GM23338 (cell line): ENCODE measurements around the gene SCYGR1. TPM values are rescaled to one million over a fixed set of nuclear protein-coding genes. Genes with fewer than 3 reads are reported as not detected.

Source experiments
- ATAC-seq: fragments of 200-7000 bp; cut with Tn5 transposase; 3 replicates; pipeline ENCODE4 v1.9.1; 2020
- DNase-seq: peaks from one replicate; pipeline ENCODE4 v3.0.0-alpha.2; 2015; ENCODE audit warnings: low spot score
- H2AFZ ChIP-seq: fragments of 200-600 bp; sonication (generic); 2 replicates; pipeline ENCODE4 v1.8.0; 2016; ENCODE audit warnings: antibody characterized with exemption, mild to moderate bottlenecking, moderate library complexity
- H3F3A ChIP-seq: fragments of 200-600 bp; sonication (generic); replicated peaks from 2 replicates; pipeline ENCODE4 v1.8.0; 2017; ENCODE audit warnings: antibody characterized with exemption, mixed run types, low read depth
- H3K27ac ChIP-seq: fragments of 200-600 bp; sonication (generic); 2 replicates; pipeline ENCODE4 v1.6.1; 2016; ENCODE audit warnings: low read depth
- H3K27me3 ChIP-seq: fragments of 200-600 bp; sonication (generic); 2 replicates; pipeline ENCODE4 v1.8.0; 2016; ENCODE audit warnings: mild to moderate bottlenecking, mixed run types, moderate library complexity; ENCODE audit not compliant: insufficient read depth
- H3K36me3 ChIP-seq: fragments of 200-600 bp; sonication (generic); 2 replicates; pipeline ENCODE4 v1.8.0; 2016; ENCODE audit warnings: mild to moderate bottlenecking; ENCODE audit not compliant: insufficient read depth
- H3K4me1 ChIP-seq: fragments of 200-600 bp; sonication (generic); 2 replicates; pipeline ENCODE4 v1.8.0; 2016; ENCODE audit warnings: mild to moderate bottlenecking, moderate library complexity; ENCODE audit not compliant: insufficient read depth
- H3K4me2 ChIP-seq: fragments of 200-600 bp; sonication (generic); 2 replicates; pipeline ENCODE4 v1.7.1; 2017; ENCODE audit warnings: mixed run types
- H3K4me3 ChIP-seq: fragments of 200-600 bp; sonication (generic); 2 replicates; pipeline ENCODE4 v1.6.1; 2016; ENCODE audit warnings: mixed run types
- H3K79me2 ChIP-seq: fragments of 200-600 bp; sonication (generic); replicated peaks from 2 replicates; pipeline ENCODE4 v1.8.0; 2017; ENCODE audit warnings: mild to moderate bottlenecking; ENCODE audit not compliant: insufficient read depth
- H3K9me2 ChIP-seq: fragments of 200-600 bp; sonication (generic); 2 replicates; pipeline ENCODE4 v1.8.0; 2017; ENCODE audit not compliant: insufficient read depth
- H4K20me1 ChIP-seq: fragments of 200-600 bp; sonication (generic); replicated peaks from 2 replicates; pipeline ENCODE4 v1.8.0; 2017; ENCODE audit warnings: mild to moderate bottlenecking; ENCODE audit not compliant: insufficient read depth
- H3K27ac Mint-ChIP-seq: 2 replicates; pipeline ENCODE4 v1.8.0; 2020; ENCODE audit warnings: inconsistent platforms, mild to moderate bottlenecking, moderate library complexity, mixed read lengths
- H3K27me3 Mint-ChIP-seq: 3 replicates; pipeline ENCODE4 v1.8.0; 2022; ENCODE audit warnings: low read depth, mild to moderate bottlenecking, moderate library complexity, mixed read lengths, inconsistent platforms; ENCODE audit not compliant: insufficient read depth, poor library complexity
- H3K36me3 Mint-ChIP-seq: 3 replicates; pipeline ENCODE4 v1.8.0; 2021; ENCODE audit warnings: low read depth, mild to moderate bottlenecking, inconsistent platforms, moderate library complexity, mixed read lengths
- H3K4me1 Mint-ChIP-seq: 3 replicates; pipeline ENCODE4 v1.8.0; 2020; ENCODE audit warnings: mild to moderate bottlenecking, inconsistent platforms, mixed read lengths
- H3K4me3 Mint-ChIP-seq: 3 replicates; pipeline ENCODE4 v1.8.0; 2021; ENCODE audit warnings: moderate library complexity, mild to moderate bottlenecking, inconsistent platforms, mixed read lengths
- H3K9me3 Mint-ChIP-seq: 3 replicates; pipeline ENCODE4 v1.8.0; 2020; ENCODE audit warnings: moderate library complexity, mild to moderate bottlenecking, inconsistent platforms, mixed read lengths
- ETS1 ChIP-seq: IDR thresholded peaks from 2 replicates; pipeline ENCODE4 v1.6.1; 2016; ENCODE audit warnings: antibody characterized with exemption
- JUNB ChIP-seq: IDR thresholded peaks from one replicate; pipeline ENCODE4 v1.6.1; 2016; ENCODE audit warnings: antibody characterized with exemption; ENCODE audit not compliant: unreplicated experiment
- POLR2AphosphoS5 ChIP-seq: IDR thresholded peaks from 2 replicates; pipeline ENCODE4 v1.6.1; 2016; ENCODE audit warnings: antibody characterized with exemption, low read depth
- REST ChIP-seq: IDR thresholded peaks from one replicate; pipeline ENCODE4 v1.6.1; 2018; ENCODE audit warnings: antibody characterized with exemption; ENCODE audit not compliant: unreplicated experiment
- ZNF114 ChIP-seq: fragments of 250-450 bp; sonication (Bioruptor Pico); IDR thresholded peaks from 2 replicates; pipeline ENCODE4 v1.5.0; 2020; ENCODE audit warnings: mild to moderate bottlenecking, moderate library complexity
- ZNF331 ChIP-seq: fragments of 250-450 bp; sonication (Bioruptor Pico); IDR thresholded peaks from 2 replicates; pipeline ENCODE4 v1.5.0; 2020; ENCODE audit warnings: low read depth, mild to moderate bottlenecking, moderate library complexity
- polyA plus RNA-seq: library from polyadenylated mRNA; unstranded; fragments of >200 nt; fragmentation: Nextera tagmentation; extraction: Ambion mirVana; gene quantifications from 2 replicates; pipeline ENCODE4 v1.2.1, GENCODE V29; 2016
- total RNA-seq: library from RNA; depleted of rRNA; stranded (reverse); fragments of >200 nt; shearing (Covaris generic); gene quantifications from 2 replicates; pipeline ENCODE4 v1.2.3, GENCODE V29; 2014
- TF ChIP-seq, protein P1 (sequence below), 2 experiments: fragments of 200-600 bp in 1 of 2; sonication (generic) in 1 of 2; conservative IDR thresholded peaks; 2 replicates each; pipeline versions ENCODE4 v1.5.1 to v1.6.1; 2016 to 2017; ENCODE audit warnings: antibody characterized with exemption in 2 of 2, low read depth in 2 of 2, mild to moderate bottlenecking in 2 of 2, moderate library complexity in 1 of 2

SCYGR1 gene
- total and polyA plus RNA-seq, 2 experiments from 2014 or later: not detected

GRCh38 chr2:227402321-227402720, 14.6 kb upstream of the SCYGR1 start:
- Mint-ChIP-seq H3K27me3 (peaks cover 4% of the 10 kb centered on the region), H3K36me3 (no peaks in the 10 kb centered on the region; the same call in 2 of the 3 replicates), H3K9me3 (peaks cover 4% of the 10 kb centered on the region; the same call in 1 of the 3 replicates), H3K27ac (no peak overlapping the region), H3K4me1 (peaks cover 4% of the 10 kb centered on the region; the same call in 2 of the 3 replicates), H3K4me3 (no peak overlapping the region)
- no peaks in the 10 kb centered on the region for H3K36me3 ChIP-seq
- H3F3A ChIP-seq: no peaks in the 10 kb centered on the region
- no peak overlapping the region for H3K4me2 ChIP-seq
- no peak overlapping the region for H2AFZ ChIP-seq
- no peak for TF ChIP-seq JUNB
- no peak for DNase-seq
- H3K9me2 ChIP-seq: no peaks in the 10 kb centered on the region
- no peak overlapping the region for H3K4me3 ChIP-seq
- no peaks in the 10 kb centered on the region for H3K79me2 ChIP-seq
- H4K20me1 ChIP-seq: no peaks in the 10 kb centered on the region
- ATAC-seq: no peak
- H3K27ac ChIP-seq: no peak overlapping the region
- no peaks in the 10 kb centered on the region for H3K27me3 ChIP-seq
- no peaks in the 10 kb centered on the region for H3K4me1 ChIP-seq

DNA sequence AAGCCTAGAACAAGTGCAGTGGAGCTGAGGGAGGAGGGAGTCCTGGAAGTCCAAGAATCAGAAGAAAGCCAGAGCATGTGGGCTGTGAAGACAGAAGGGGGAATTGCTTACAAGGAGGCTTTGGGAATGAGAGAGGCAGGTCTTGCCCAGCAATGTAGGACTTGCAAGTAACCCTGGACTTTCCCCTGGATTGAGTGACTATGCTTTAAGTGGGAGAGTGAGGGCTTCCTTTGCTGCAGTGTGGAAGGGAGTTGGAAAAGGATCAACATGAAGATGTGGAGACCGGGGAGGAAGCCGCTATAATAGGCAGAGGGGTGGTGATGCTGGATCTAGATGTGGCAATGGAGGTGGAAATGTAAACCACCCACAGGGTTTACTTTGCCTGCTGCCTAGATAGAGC, 13.8 kb upstream of the SCYGR1 start:
- H3K4me2 ChIP-seq: no peak overlapping the region
- no peak overlapping the region for H2AFZ ChIP-seq
- Mint-ChIP-seq H3K9me3 (peaks cover 4% of the 10 kb centered on the region; the same call in 1 of the 3 replicates), H3K27ac (no peak overlapping the region), H3K27me3 (peaks cover 4% of the 10 kb centered on the region), H3K36me3 (no peaks in the 10 kb centered on the region; the same call in 2 of the 3 replicates), H3K4me1 (peaks cover 4% of the 10 kb centered on the region; the same call in 2 of the 3 replicates), H3K4me3 (no peak overlapping the region)
- DNase-seq (no peak), ATAC-seq (no peak)
- H3K9me2 ChIP-seq: no peaks in the 10 kb centered on the region
- H3K27me3 ChIP-seq: no peaks in the 10 kb centered on the region
- no peak overlapping the region for H3K27ac ChIP-seq
- H3K79me2 ChIP-seq: no peaks in the 10 kb centered on the region
- H3K4me3 ChIP-seq: no peak overlapping the region
- no peaks in the 10 kb centered on the region for H3F3A ChIP-seq
- TF ChIP-seq REST (no peak), ZNF331 (CRISPR knock-in tag) (no peak), ETS1 (no peak), JUNB (no peak), POLR2AphosphoS5 (no peak), ZNF114 (CRISPR knock-in tag) (no peak)
- TF ChIP-seq, protein P1, sequence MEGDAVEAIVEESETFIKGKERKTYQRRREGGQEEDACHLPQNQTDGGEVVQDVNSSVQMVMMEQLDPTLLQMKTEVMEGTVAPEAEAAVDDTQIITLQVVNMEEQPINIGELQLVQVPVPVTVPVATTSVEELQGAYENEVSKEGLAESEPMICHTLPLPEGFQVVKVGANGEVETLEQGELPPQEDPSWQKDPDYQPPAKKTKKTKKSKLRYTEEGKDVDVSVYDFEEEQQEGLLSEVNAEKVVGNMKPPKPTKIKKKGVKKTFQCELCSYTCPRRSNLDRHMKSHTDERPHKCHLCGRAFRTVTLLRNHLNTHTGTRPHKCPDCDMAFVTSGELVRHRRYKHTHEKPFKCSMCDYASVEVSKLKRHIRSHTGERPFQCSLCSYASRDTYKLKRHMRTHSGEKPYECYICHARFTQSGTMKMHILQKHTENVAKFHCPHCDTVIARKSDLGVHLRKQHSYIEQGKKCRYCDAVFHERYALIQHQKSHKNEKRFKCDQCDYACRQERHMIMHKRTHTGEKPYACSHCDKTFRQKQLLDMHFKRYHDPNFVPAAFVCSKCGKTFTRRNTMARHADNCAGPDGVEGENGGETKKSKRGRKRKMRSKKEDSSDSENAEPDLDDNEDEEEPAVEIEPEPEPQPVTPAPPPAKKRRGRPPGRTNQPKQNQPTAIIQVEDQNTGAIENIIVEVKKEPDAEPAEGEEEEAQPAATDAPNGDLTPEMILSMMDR (conservative IDR thresholded peaks at IDR 0.05; ENCODE audit: low read depth in 2 of 2): no peak
- H4K20me1 ChIP-seq: no peaks in the 10 kb centered on the region
- H3K36me3 ChIP-seq: no peaks in the 10 kb centered on the region
- no peaks in the 10 kb centered on the region for H3K4me1 ChIP-seq
